HepG2 (cell line): Measurements from ENCODE around the gene MGST2. TPM values are rescaled to one million over a fixed set of nuclear protein-coding genes. Genes with fewer than 3 reads are reported as not detected.
A peak's percentile ranks its signal among the peaks of the same experiment; 100 is the strongest.

Experiments
- ATAC-seq: fragments of 200-7000 bp; cut with Tn5 transposase; 3 replicates; pipeline ENCODE4 v1.9.1; 2020; ENCODE audit warnings: mild to moderate bottlenecking, moderate library complexity
- BruUV-seq: library from RNA; stranded (reverse); fragments of 400-500 nt; replicated peaks from 2 replicates; lab custom pipeline; 2021; lab: Mats Ljungman, UMichigan
- CTCF ChIA-PET: fragments of 300-600 bp; formaldehyde crosslinking; extraction: SDS; loops from one replicate; lab custom pipeline; 2021; ENCODE audit warnings: low total read pairs, inconsistent platforms, low intra/inter-chr PET ratio; lab: Yijun Ruan, JAX
- POLR2A ChIA-PET: fragments of 350-600 bp; sonication (Branson Sonifier 250); formaldehyde crosslinking; loops from one replicate; lab custom pipeline; 2020; ENCODE audit warnings: antibody characterized with exemption, inconsistent platforms; lab: Yijun Ruan, JAX
- DNase-seq: peaks from one replicate; pipeline ENCODE4 v3.0.0-alpha.2; 2015; ENCODE audit warnings: low spot score
- FAIRE-seq: peaks from 3 replicates; lab custom pipeline; 2011; peaks lifted over from hg19 to GRCh38; lab: Jason Lieb, UNC
- H2AFZ ChIP-seq: one replicate; pipeline ENCODE4 v1.6.1; 2011; ENCODE audit warnings: low read length, inconsistent platforms
- H3K27ac ChIP-seq: fragments of 300-600 bp; 3 replicates; pipeline ENCODE4 v1.8.0; 2011; ENCODE audit warnings: mixed run types, mild to moderate bottlenecking, mixed read lengths, low read length, inconsistent platforms; ENCODE audit not compliant: insufficient read depth; ENCODE audit errors: extremely low read length
- H3K27me3 ChIP-seq, 2 experiments: fragments of 200-600 bp in 1 of 2; 2 replicates in 1 of 2; 3 replicates in 1 of 2; pipeline versions ENCODE4 v1.6.0 to v1.8.0; 2011; ENCODE audit warnings: low read length in 2 of 2, mild to moderate bottlenecking in 2 of 2, moderate library complexity in 2 of 2, inconsistent platforms in 1 of 2; ENCODE audit not compliant: insufficient read depth in 2 of 2, control insufficient read depth in 1 of 2
- H3K36me3 ChIP-seq, 2 experiments: fragments of 200-600 bp in 1 of 2; replicated peaks in 1 of 2; 2 replicates in 1 of 2; 3 replicates in 1 of 2; pipeline versions ENCODE4 v1.5.1 to v1.8.0; 2011; ENCODE audit warnings: low read length in 2 of 2, inconsistent platforms in 1 of 2; ENCODE audit not compliant: insufficient read depth in 2 of 2, control insufficient read depth in 1 of 2
- H3K4me1 ChIP-seq: 2 replicates; pipeline ENCODE4 v1.5.1; 2012; ENCODE audit warnings: low read length, inconsistent platforms; ENCODE audit not compliant: insufficient read depth
- H3K4me2 ChIP-seq: 2 replicates; pipeline ENCODE4 v1.6.0; 2011; ENCODE audit warnings: low read depth, low read length, inconsistent platforms
- H3K4me3 ChIP-seq, 3 experiments: fragments of 200-600 bp in 1 of 3; sonication (generic), shearing (Covaris generic) in 1 of 3; replicated peaks in 1 of 3; 2 replicates each; pipeline ENCODE4 v1.5.1; 2011 to 2016; ENCODE audit warnings: low read length in 3 of 3, inconsistent platforms in 2 of 3, low read depth in 2 of 3, mild to moderate bottlenecking in 2 of 3, control low read depth in 1 of 3, mixed read lengths in 1 of 3; ENCODE audit not compliant: insufficient read depth in 1 of 3
- H3K79me2 ChIP-seq: one replicate; pipeline ENCODE4 v1.6.1; 2011; ENCODE audit warnings: low read length, inconsistent platforms; ENCODE audit not compliant: insufficient read depth
- H3K9ac ChIP-seq: 2 replicates; pipeline ENCODE4 v1.6.0; 2011; ENCODE audit warnings: mild to moderate bottlenecking, low read depth, low read length, inconsistent platforms; ENCODE audit not compliant: insufficient read depth
- H3K9me3 ChIP-seq: 2 replicates; pipeline ENCODE4 v1.5.1; 2012; ENCODE audit warnings: mild to moderate bottlenecking, low read length
- H4K20me1 ChIP-seq: 2 replicates; pipeline ENCODE4 v1.6.0; 2011; ENCODE audit warnings: inconsistent platforms, mild to moderate bottlenecking, low read length, moderate library complexity; ENCODE audit not compliant: insufficient read depth
- ARID3A ChIP-seq: IDR thresholded peaks from 2 replicates; pipeline ENCODE4 v1.6.1; 2012; ENCODE audit warnings: low read depth, low read length, improper control_type of control experiment
- ERF ChIP-seq: IDR thresholded peaks from 2 replicates; pipeline ENCODE4 v1.6.1; 2018; ENCODE audit warnings: missing biosample characterization, missing genetic modification reagents
- HOXA3 ChIP-seq: sonication (generic); formaldehyde crosslinking; IDR thresholded peaks from 2 replicates; pipeline ENCODE4 v1.5.0; 2020; ENCODE audit warnings: missing genetic modification reagents
- JDP2 ChIP-seq: sonication (generic); formaldehyde crosslinking; IDR thresholded peaks from 2 replicates; pipeline ENCODE4 v1.8.1; 2022; ENCODE audit warnings: missing genetic modification reagents, borderline replicate concordance
- JUND ChIP-seq: sonication (generic); formaldehyde crosslinking; IDR thresholded peaks from 2 replicates; pipeline ENCODE4 v1.8.0; 2022; ENCODE audit warnings: mild to moderate bottlenecking, missing genetic modification reagents
- NR2F1 ChIP-seq, 2 experiments: fragments of 450-650 bp in 1 of 2; formaldehyde crosslinking in 1 of 2; IDR thresholded peaks; 2 replicates each; pipeline versions ENCODE4 v1.5.0 to v1.6.1; 2016 to 2020; ENCODE audit warnings: mild to moderate bottlenecking in 1 of 2, missing compliant biosample characterization in 1 of 2, missing genetic modification reagents in 1 of 2, moderate library complexity in 1 of 2
- SALL1 ChIP-seq: sonication (generic); formaldehyde crosslinking; IDR thresholded peaks from 2 replicates; pipeline ENCODE4 v1.8.0; 2022; ENCODE audit warnings: mild to moderate bottlenecking, missing genetic modification reagents
- SALL2 ChIP-seq: sonication (generic); formaldehyde crosslinking; IDR thresholded peaks from 2 replicates; pipeline ENCODE4 v1.8.1; 2023; ENCODE audit warnings: mild to moderate bottlenecking, missing genetic modification reagents, inconsistent platforms
- TCF12 ChIP-seq, 2 experiments: fragments of 450-650 bp in 1 of 2; sonication (generic) in 1 of 2; formaldehyde crosslinking in 1 of 2; IDR thresholded peaks; 2 replicates each; pipeline versions ENCODE4 v1.6.1 to v1.8.0; 2017 to 2022; ENCODE audit warnings: antibody characterized with exemption in 1 of 2, mild to moderate bottlenecking in 1 of 2, missing genetic modification reagents in 1 of 2, moderate library complexity in 1 of 2
- TGIF2 ChIP-seq: IDR thresholded peaks from 2 replicates; pipeline ENCODE4 v1.6.1; 2016; ENCODE audit warnings: control low read depth, missing compliant biosample characterization
- TMF1 ChIP-seq: sonication (generic); formaldehyde crosslinking; IDR thresholded peaks from 2 replicates; pipeline ENCODE4 v1.8.1; 2022; ENCODE audit warnings: low read depth, missing genetic modification reagents
- WGBS: methylation state at CpG from one replicate; pipeline ENCODE4 v1.1.6; 2017; ENCODE audit warnings: low lambda C conversion rate; 5-methylcytosine and 5-hydroxymethylcytosine counted together
- in situ Hi-C: cut with HindIII; loops from 2 replicates; pipeline ENCODE4 v1.10.0; 2017; ENCODE audit warnings: low pct_unique_long_range_greater_than_20kb; ENCODE audit not compliant: extremely low pct_ligation_motif_present
- intact Hi-C: fragments of 100-400 bp; cut with micrococcal nuclease; formaldehyde crosslinking; loops from one replicate; pipeline ENCODE4 v1.10.0; 2022; ENCODE audit not compliant: unreplicated experiment
- polyA plus RNA-seq, 8 experiments: library from polyadenylated mRNA; depleted of rRNA in 3 of 8; stranded (reverse) in 7 of 8; unstranded in 1 of 8; fragments of >200 nt; fragmentation: Illumina TruSeq in 4 of 8; extraction: Trizol in 4 of 8; gene quantifications; 2 replicates each; pipeline versions ENCODE4 v1.2.1 to v1.2.3, GENCODE V29; 2011 to 2016; ENCODE audit warnings: low read depth in 4 of 8, missing spikeins in 1 of 8, mixed read lengths in 1 of 8; ENCODE audit not compliant: insufficient read depth in 1 of 8
- total RNA-seq, 5 experiments: library from RNA; depleted of rRNA; stranded (reverse); fragments of >200 nt; fragmentation: Illumina TruSeq; extraction: Trizol; gene quantifications; 2 replicates each; pipeline ENCODE4 v1.2.3, GENCODE V29; 2016; ENCODE audit warnings: low read depth in 1 of 5
- TF ChIP-seq, protein P1 (sequence below): IDR thresholded peaks from 2 replicates; pipeline ENCODE4 v1.6.1; 2016; ENCODE audit warnings: mild to moderate bottlenecking
- TF ChIP-seq, protein P2 (sequence below): sonication (generic); formaldehyde crosslinking; IDR thresholded peaks from 2 replicates; pipeline ENCODE4 v1.8.1; 2022; ENCODE audit warnings: mild to moderate bottlenecking, missing genetic modification reagents

The MGST2 gene
- total and polyA plus RNA-seq, 2 of the 13 experiments (the other 11 are each of a cell fraction or from before 2014, with no cell fraction given) = 205 to 416 TPM

GRCh38 chr4:139740121-139740520 lies 74.5 kb downstream of the MGST2 start:
- Histone ChIP-seq H3K27me3 (no peaks in the 10 kb centered on the region), H3K4me1 (peaks cover 42% of the 10 kb centered on the region), H4K20me1 (no peaks in the 10 kb centered on the region), H3K79me2 (no peaks in the 10 kb centered on the region), H2AFZ (no peak overlapping the region), H3K4me3 (no peak overlapping the region), H3K9me3 (no peaks in the 10 kb centered on the region), H3K4me2 (no peak overlapping the region), H3K27ac (peak overlapping the region; percentile 73), H3K36me3 (no peaks in the 10 kb centered on the region), H3K9ac (peak overlapping the region; percentile 29; the same call in 1 of the 2 replicates)
- ChIA-PET POLR2A (interaction anchor here (0.6 to 1.8 kb wide), 4 partner anchors 12 to 83 kb away, joined by 3 to 5 read pairs (median 4); partner anchors contain the start of gene MGST2), CTCF (interaction anchor here (1.7 kb wide), 1 partner anchor 83 kb away, joined by 7 read pairs; no protein-coding TSS in a partner anchor)
- in situ Hi-C loops = loop anchor here (5.0 kb wide), 1 partner anchor 83 kb away; no protein-coding TSS in a partner anchor
- FAIRE-seq (no peak), ATAC-seq (peak; percentile 10), DNase-seq (no peak)
- intact Hi-C loops = no loop called here
- no TSS peak for BruUV-seq
- TF ChIP-seq TGIF2 (peak; percentile 2; the same call in 1 of the 2 replicates), TCF12 (IDR thresholded peaks at IDR 0.05) (no peak), TCF12 (CRISPR knock-in tag; IDR thresholded peaks at IDR 0.05) (no peak), TMF1 (CRISPR knock-in tag) (no peak), SALL2 (CRISPR knock-in tag) (0 out of 2 replicates have a peak, but pooled peaks have one; percentile 11)
- 93% methylated on average over 3 of the region's 5 CpGs for WGBS

GRCh38 chr4:139740531-139741041 lies 75.0 kb downstream of the MGST2 start:
- WGBS = 86% methylated on average over 10 of the region's 10 CpGs
- intact Hi-C loops (no loop called here), in situ Hi-C loops (loop anchor here (5.0 kb wide), 1 partner anchor 83 kb away; no protein-coding TSS in a partner anchor)
- Histone ChIP-seq H3K9ac (no peak overlapping the region), H3K27me3 (no peaks in the 10 kb centered on the region), H4K20me1 (no peaks in the 10 kb centered on the region), H3K79me2 (no peaks in the 10 kb centered on the region), H3K4me2 (no peak overlapping the region), H3K4me1 (peaks cover 42% of the 10 kb centered on the region), H2AFZ (no peak overlapping the region), H3K9me3 (no peaks in the 10 kb centered on the region), H3K27ac (peak overlapping the region; percentile 73), H3K4me3 (no peak overlapping the region), H3K36me3 (no peaks in the 10 kb centered on the region)
- peak; percentile 83 for DNase-seq
- FAIRE-seq = peak; percentile 32
- ChIA-PET POLR2A (interaction anchor here (1.2 to 1.8 kb wide), 3 partner anchors 12 to 84 kb away, joined by 3 to 5 read pairs (median 4); no protein-coding TSS in a partner anchor), CTCF (interaction anchor here (1.7 kb wide), 1 partner anchor 84 kb away, joined by 7 read pairs; no protein-coding TSS in a partner anchor)
- TSS peak; percentile 43 for BruUV-seq
- ATAC-seq = peak; percentile 48
- TF ChIP-seq SALL1 (CRISPR knock-in tag) = no peak; the same call in 1 of the 2 replicates
- TF ChIP-seq JDP2 = no peak
- no peak for TF ChIP-seq JUND (CRISPR knock-in tag)
- 0 out of 2 replicates have a peak, but pooled peaks have one; percentile 18 for TF ChIP-seq ERF (CRISPR knock-in tag)
- no peak for TF ChIP-seq HOXA3 (CRISPR knock-in tag)
- TF ChIP-seq, protein P1, sequence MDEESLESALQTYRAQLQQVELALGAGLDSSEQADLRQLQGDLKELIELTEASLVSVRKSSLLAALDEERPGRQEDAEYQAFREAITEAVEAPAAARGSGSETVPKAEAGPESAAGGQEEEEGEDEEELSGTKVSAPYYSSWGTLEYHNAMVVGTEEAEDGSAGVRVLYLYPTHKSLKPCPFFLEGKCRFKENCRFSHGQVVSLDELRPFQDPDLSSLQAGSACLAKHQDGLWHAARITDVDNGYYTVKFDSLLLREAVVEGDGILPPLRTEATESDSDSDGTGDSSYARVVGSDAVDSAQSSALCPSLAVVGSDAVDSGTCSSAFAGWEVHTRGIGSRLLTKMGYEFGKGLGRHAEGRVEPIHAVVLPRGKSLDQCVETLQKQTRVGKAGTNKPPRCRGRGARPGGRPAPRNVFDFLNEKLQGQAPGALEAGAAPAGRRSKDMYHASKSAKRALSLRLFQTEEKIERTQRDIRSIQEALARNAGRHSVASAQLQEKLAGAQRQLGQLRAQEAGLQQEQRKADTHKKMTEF (CRISPR knock-in tag) = no peak
- TF ChIP-seq ARID3A = peak; percentile 52; the same call in 1 of the 2 replicates
- TF ChIP-seq, protein P2, sequence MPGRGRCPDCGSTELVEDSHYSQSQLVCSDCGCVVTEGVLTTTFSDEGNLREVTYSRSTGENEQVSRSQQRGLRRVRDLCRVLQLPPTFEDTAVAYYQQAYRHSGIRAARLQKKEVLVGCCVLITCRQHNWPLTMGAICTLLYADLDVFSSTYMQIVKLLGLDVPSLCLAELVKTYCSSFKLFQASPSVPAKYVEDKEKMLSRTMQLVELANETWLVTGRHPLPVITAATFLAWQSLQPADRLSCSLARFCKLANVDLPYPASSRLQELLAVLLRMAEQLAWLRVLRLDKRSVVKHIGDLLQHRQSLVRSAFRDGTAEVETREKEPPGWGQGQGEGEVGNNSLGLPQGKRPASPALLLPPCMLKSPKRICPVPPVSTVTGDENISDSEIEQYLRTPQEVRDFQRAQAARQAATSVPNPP = no peak
- TF ChIP-seq NR2F1 (CRISPR knock-in tag; IDR thresholded peaks at IDR 0.05) = no peak
